ENCODE results near the gene BTBD9. TPM values are rescaled to one million over a fixed set of nuclear protein-coding genes. Genes with fewer than 3 reads are reported as not detected.

BTBD9 gene
- total RNA-seq, 1 experiment from 2014 or later, result 12.5 TPM

DNA sequence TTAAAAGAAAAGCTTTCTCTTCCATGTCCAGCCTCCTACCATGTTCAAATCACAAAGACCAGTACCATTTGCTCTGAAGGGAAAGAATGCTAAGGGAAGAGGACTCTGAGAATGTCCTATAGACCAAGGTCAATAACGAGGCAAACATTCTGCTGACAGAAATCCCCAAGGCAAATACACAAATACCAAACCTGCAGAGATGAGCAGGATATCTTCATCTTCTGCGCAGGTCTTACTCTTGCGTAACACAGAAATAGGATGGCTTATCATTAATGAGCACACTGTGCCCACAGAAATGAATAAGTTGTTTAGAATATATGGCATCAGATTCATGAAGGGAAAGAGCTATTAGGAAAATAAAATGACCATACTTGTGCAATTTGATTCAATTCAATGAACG, 137.3 kb downstream of the BTBD9 start:
- Mint-ChIP-seq H3K9me3 (ENCODE audit: unreplicated experiment) (no peaks in the 10 kb centered on the region), H3K27ac (ENCODE audit: low read depth, unreplicated experiment) (no peak overlapping the region), H3K4me1 (ENCODE audit: insufficient read depth, unreplicated experiment) (no peaks in the 10 kb centered on the region), H3K36me3 (ENCODE audit: insufficient read depth, unreplicated experiment) (no peaks in the 10 kb centered on the region), H3K4me3 (ENCODE audit: unreplicated experiment) (no peak overlapping the region), H3K27me3 (ENCODE audit: insufficient read depth, unreplicated experiment) (no peaks in the 10 kb centered on the region)
- CTCF ChIA-PET, result interaction anchor here (0.7 to 2.0 kb wide), 2 partner anchors 9 to 862 kb away, joined by 3 to 8 read pairs; no protein-coding TSS in a partner anchor
- intact Hi-C loops (cut with micrococcal nuclease), result no loop called here
- BruUV-seq (replicated peaks), result no TSS peak
- POLR2A ChIA-PET, result interaction anchor here (0.8 kb wide), 1 partner anchor 61 kb away, joined by 3 read pairs; no protein-coding TSS in a partner anchor
- TF ChIP-seq CTCF (IDR thresholded peaks at IDR 0.05; ENCODE audit: unreplicated experiment), result no peak
- DNase-seq (ENCODE audit: unreplicated experiment), result no peak

DNA sequence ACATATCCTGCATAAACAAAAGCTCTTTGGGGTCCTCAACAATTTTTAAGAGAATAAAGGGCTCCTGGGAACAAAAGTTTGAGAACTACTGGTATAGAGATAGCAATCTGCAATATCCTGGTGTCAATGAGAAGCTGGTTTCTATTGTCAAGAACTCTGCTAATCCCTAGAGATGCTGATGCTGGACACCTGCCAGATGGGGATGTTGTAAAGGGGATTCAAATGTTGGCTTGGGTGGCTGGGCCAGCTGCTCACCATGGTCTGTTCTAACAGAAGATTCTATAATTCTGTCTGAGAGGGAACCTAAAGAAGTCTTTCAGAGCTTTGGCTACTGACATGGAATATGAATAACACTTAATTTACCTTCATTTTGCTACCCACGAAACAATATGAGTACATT, 137.8 kb downstream of the BTBD9 start:
- Mint-ChIP-seq H3K9me3 (ENCODE audit: unreplicated experiment) (no peaks in the 10 kb centered on the region), H3K4me1 (ENCODE audit: insufficient read depth, unreplicated experiment) (no peaks in the 10 kb centered on the region), H3K27ac (ENCODE audit: low read depth, unreplicated experiment) (no peak overlapping the region), H3K4me3 (ENCODE audit: unreplicated experiment) (no peak overlapping the region), H3K36me3 (ENCODE audit: insufficient read depth, unreplicated experiment) (no peaks in the 10 kb centered on the region), H3K27me3 (ENCODE audit: insufficient read depth, unreplicated experiment) (no peaks in the 10 kb centered on the region)
- POLR2A ChIA-PET, result no interaction called here
- no TSS peak for BruUV-seq (replicated peaks)
- no peak for TF ChIP-seq CTCF (IDR thresholded peaks at IDR 0.05; ENCODE audit: unreplicated experiment)
- intact Hi-C loops (cut with micrococcal nuclease), result no loop called here
- CTCF ChIA-PET, result interaction anchor here (0.7 to 2.0 kb wide), 2 partner anchors 8 to 862 kb away, joined by 3 to 8 read pairs; no protein-coding TSS in a partner anchor
- DNase-seq (ENCODE audit: unreplicated experiment), result no peak

DNA sequence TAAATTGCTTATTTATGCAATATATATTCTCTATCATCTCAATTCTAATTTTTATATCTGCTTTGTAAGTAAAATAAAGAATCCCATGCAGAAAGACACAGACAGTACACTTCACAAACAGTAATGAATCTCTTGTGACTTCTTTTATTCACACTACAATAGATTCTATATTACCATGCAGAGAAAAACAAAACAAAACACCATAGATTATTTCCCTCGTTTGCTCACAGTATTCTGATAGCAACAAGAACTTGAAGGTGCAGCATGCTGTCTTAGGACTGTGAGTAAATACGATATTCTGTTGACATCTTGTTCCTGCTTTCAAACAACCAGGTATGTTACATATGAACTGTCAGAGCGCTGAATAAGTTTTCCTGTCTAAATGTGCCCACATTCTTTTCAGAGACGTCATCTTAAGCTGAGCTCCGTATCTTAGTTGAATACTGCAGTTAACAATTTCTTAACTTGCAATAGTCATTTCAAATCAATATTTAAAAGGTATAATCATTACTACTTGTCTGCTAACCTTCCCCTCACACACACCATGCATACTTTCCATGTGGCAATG, 140.1 kb downstream of the BTBD9 start:
- no peak for DNase-seq (ENCODE audit: unreplicated experiment)
- intact Hi-C loops (cut with micrococcal nuclease), result no loop called here
- no peaks in the 10 kb centered on the region for H3K4me1 Mint-ChIP-seq (ENCODE audit: insufficient read depth, unreplicated experiment)
- H3K9me3 Mint-ChIP-seq (ENCODE audit: unreplicated experiment), result no peaks in the 10 kb centered on the region
- H3K27me3 Mint-ChIP-seq (ENCODE audit: insufficient read depth, unreplicated experiment), result no peaks in the 10 kb centered on the region
- POLR2A ChIA-PET, result no interaction called here
- TF ChIP-seq CTCF (IDR thresholded peaks at IDR 0.05; ENCODE audit: unreplicated experiment), result no peak
- no peaks in the 10 kb centered on the region for H3K36me3 Mint-ChIP-seq (ENCODE audit: insufficient read depth, unreplicated experiment)
- H3K4me3 Mint-ChIP-seq (ENCODE audit: unreplicated experiment), result no peak overlapping the region
- no TSS peak for BruUV-seq (replicated peaks)
- CTCF ChIA-PET, result no interaction called here
- no peak overlapping the region for H3K27ac Mint-ChIP-seq (ENCODE audit: low read depth, unreplicated experiment)

- Mint-ChIP-seq H3K27me3 (ENCODE audit: insufficient read depth, unreplicated experiment) (no peaks in the 10 kb centered on the region), H3K4me1 (ENCODE audit: insufficient read depth, unreplicated experiment) (no peaks in the 10 kb centered on the region), H3K9me3 (ENCODE audit: unreplicated experiment) (no peaks in the 10 kb centered on the region), H3K36me3 (ENCODE audit: insufficient read depth, unreplicated experiment) (no peaks in the 10 kb centered on the region), H3K27ac (ENCODE audit: low read depth, unreplicated experiment) (no peak overlapping the region), H3K4me3 (ENCODE audit: unreplicated experiment) (no peak overlapping the region)
- no peak for DNase-seq (ENCODE audit: unreplicated experiment)
- ChIA-PET POLR2A (no interaction called here), CTCF (interaction anchor here (0.7 to 1.2 kb wide), 4 partner anchors 8 to 420 kb away, joined by 3 to 6 read pairs (median 3); no protein-coding TSS in a partner anchor)
- intact Hi-C loops (cut with micrococcal nuclease), result no loop called here
- BruUV-seq (replicated peaks), result no TSS peak
- no peak for TF ChIP-seq CTCF (IDR thresholded peaks at IDR 0.05; ENCODE audit: unreplicated experiment)
Measured at GRCh38 chr6:38498805-38499445, 140.8 kb downstream of the BTBD9 start.
